HG03565 (cell line): ENCODE data around the gene CYP51A1.
"Not testable (repeated sequence)": the region's sequence is repeated elsewhere in the genome, so short reads cannot be mapped to it uniquely, and the experiment has no call there.

Source experiments
- ATAC-seq: cut with Tn5 transposase; IDR thresholded peaks from one replicate; pipeline ENCODE4 v1.9.1; 2021; ENCODE audit warnings: mild to moderate bottlenecking, moderate library complexity; ENCODE audit not compliant: unreplicated experiment

The CYP51A1 gene

GRCh38 chr7:92131764-92132330 lies 2.4 kb downstream of the CYP51A1 start:
- no peak for ATAC-seq

- no peak for ATAC-seq
These were observed 3.2 kb downstream of the CYP51A1 start for GRCh38 chr7:92131093-92131492.

GRCh38 chr7:92121681-92122080 lies 12.6 kb downstream of the CYP51A1 start:
- ATAC-seq, result no peak

- ATAC-seq, result no peak
These were observed 15.0 kb downstream of the CYP51A1 start for GRCh38 chr7:92119213-92119759.

GRCh38 chr7:92116949-92117348 lies 17.3 kb downstream of the CYP51A1 start:
- no peak for ATAC-seq

- no peak for ATAC-seq
These were observed 18.5 kb downstream of the CYP51A1 start for GRCh38 chr7:92115821-92116220.

- ATAC-seq, result no peak
These were observed 23.4 kb downstream of the CYP51A1 start for GRCh38 chr7:92110857-92111256.

- ATAC-seq, result no peak
These were observed 25.5 kb downstream of the CYP51A1 start for GRCh38 chr7:92108821-92109220.

- not testable (repeated sequence) for ATAC-seq
These were observed 31.4 kb downstream of the CYP51A1 start for GRCh38 chr7:92102862-92103261.

- ATAC-seq, result no peak
These were observed 33.7 kb downstream of the CYP51A1 start for GRCh38 chr7:92100534-92100933.

- ATAC-seq, result no peak
These were observed 38.9 kb downstream of the CYP51A1 start for GRCh38 chr7:92095380-92095779.

GRCh38 chr7:92092210-92092609 lies 42.1 kb downstream of the CYP51A1 start:
- ATAC-seq, result no peak

GRCh38 chr7:92088266-92088665 lies 46.0 kb downstream of the CYP51A1 start:
- ATAC-seq, result no peak

GRCh38 chr7:92083922-92084321 lies 50.4 kb downstream of the CYP51A1 start:
- not testable (repeated sequence) for ATAC-seq

- no peak for ATAC-seq
These were observed 57.8 kb downstream of the CYP51A1 start for GRCh38 chr7:92076509-92076908.

- ATAC-seq, result peak; percentile 92
These were observed 58.7 kb downstream of the CYP51A1 start for GRCh38 chr7:92075455-92076158.

GRCh38 chr7:92072708-92073107 lies 61.6 kb downstream of the CYP51A1 start:
- no peak for ATAC-seq

GRCh38 chr7:92072121-92072520 lies 62.2 kb downstream of the CYP51A1 start:
- no peak for ATAC-seq

GRCh38 chr7:92071032-92071431 lies 63.2 kb downstream of the CYP51A1 start:
- ATAC-seq, result no peak

GRCh38 chr7:92064438-92065029 lies 69.7 kb downstream of the CYP51A1 start:
- no peak for ATAC-seq
